Sigmoid colon (tissue), 7 donors: ENCODE measurements around the gene RIPK1. TPM values are rescaled to one million over a fixed set of nuclear protein-coding genes. Genes with fewer than 3 reads are reported as not detected.
"Not testable (repeated sequence)": the region's sequence is repeated elsewhere in the genome, so short reads cannot be mapped to it uniquely, and the experiment has no call there.

Experiments used
- DNase-seq: peaks from one replicate; pipeline ENCODE4 v3.0.0-alpha.2; 2019
- H3K27ac ChIP-seq, 4 donors: fragments of 200-600 bp; sonication (generic); one replicate each; pipeline ENCODE4 v1.5.1; 2016 to 2019; ENCODE audit warnings: mild to moderate bottlenecking in 1 of 4
- H3K27me3 ChIP-seq, 3 donors: fragments of 200-600 bp; sonication (generic); one replicate each; pipeline ENCODE4 v1.5.1; 2019; ENCODE audit warnings: mild to moderate bottlenecking in 1 of 3
- H3K36me3 ChIP-seq, 4 donors: fragments of 200-600 bp; sonication (generic); one replicate each; pipeline ENCODE4 v1.5.1; 2016 to 2019
- H3K4me1 ChIP-seq, 4 donors: fragments of 200-600 bp; sonication (generic); one replicate each; pipeline ENCODE4 v1.5.1; 2017 to 2019
- H3K4me3 ChIP-seq, 4 donors: fragments of 200-600 bp; sonication (generic); one replicate each; pipeline ENCODE4 v1.5.1; 2017 to 2019; ENCODE audit warnings: mild to moderate bottlenecking in 2 of 4, moderate library complexity in 1 of 4
- H3K9me3 ChIP-seq, 4 donors: fragments of 200-600 bp in 3 of 4; sonication (generic) in 3 of 4; one replicate each; pipeline versions ENCODE4 v1.5.1 to v1.6.1; 2013 to 2019
- CTCF ChIP-seq, 4 experiments: fragments of 450-650 bp in 3 of 4; fragments of 200-600 bp in 1 of 4; IDR thresholded peaks; one replicate each; pipeline ENCODE4 v1.5.1; 2016 to 2019; ENCODE audit warnings: antibody characterized with exemption in 4 of 4, mild to moderate bottlenecking in 3 of 4, moderate library complexity in 2 of 4
- EP300 ChIP-seq, 4 donors: sonication (generic); formaldehyde crosslinking; IDR thresholded peaks; one replicate each; pipeline ENCODE4 v1.6.1; 2017; ENCODE audit warnings: antibody characterized with exemption in 4 of 4
- POLR2A ChIP-seq, 2 donors: fragments of 450-650 bp; IDR thresholded peaks; one replicate each; pipeline ENCODE4 v1.6.1; 2016; ENCODE audit warnings: antibody characterized with exemption in 2 of 2, mild to moderate bottlenecking in 2 of 2, moderate library complexity in 2 of 2
- POLR2AphosphoS5 ChIP-seq, 4 donors: sonication (generic); formaldehyde crosslinking; IDR thresholded peaks; one replicate each; pipeline ENCODE4 v1.6.1; 2017; ENCODE audit warnings: antibody characterized with exemption in 4 of 4
- WGBS, 2 donors: extraction: QIAGEN DNeasy Blood & Tissue Kit; methylation state at CpG; one replicate each; pipeline ENCODE4 v1.1.7; 2013; 5-methylcytosine and 5-hydroxymethylcytosine counted together
- intact Hi-C: fragments of 100-400 bp; cut with DNase I; formaldehyde crosslinking; loops from one replicate; pipeline ENCODE4 v1.15.1; 2023
- polyA plus RNA-seq, 3 donors: library from polyadenylated mRNA; stranded (reverse); fragments of 200-250 nt; gene quantifications; one replicate each; pipeline ENCODE4 v1.2.3, GENCODE V29; 2013
- total RNA-seq, 4 donors: library from RNA; depleted of rRNA; stranded (reverse); fragments of >200 nt; gene quantifications; one replicate each; pipeline ENCODE4 v1.1.0, GENCODE V29; 2016
- donor health status: healthy with polysubstance abuse.
- donor health status: Bipolar disorder and iron deficiency.
- donor health status: healthy.

RIPK1 gene
- total RNA-seq: 10 to 100 TPM; 19.7 to 27.3 (median 22.7) TPM
- 10 to 100 TPM; 20.4 to 23.8 (median 20.7) TPM for polyA plus RNA-seq

GRCh38 chr6:3068329-3069214 lies at the start of gene RIPK1:
Gene RIPK1, plus strand, starts transcription at chr6:3068494. Its CDS starts 8,330 bp downstream, at chr6:3076824.
- Histone ChIP-seq H3K4me1 (peaks cover 0 to 44% (median 33%) of the 10 kb centered on the region in 4 donors), H3K27ac (peak within 1 kb of the TSS; percentile 98 to 100 (median 100)), H3K9me3 (no peaks in the 10 kb centered on the region), H3K27me3 (no peaks in the 10 kb centered on the region), H3K36me3 (no peaks in the 10 kb centered on the region), H3K4me3 (peak within 1 kb of the TSS; percentile 72 to 99 (median 99))
- peak; percentile 97 for DNase-seq
- intact Hi-C loops: loop anchor here (1.0 to 5.0 kb wide), 5 partner anchors 51 to 301 kb away; partner anchors contain the start of genes PSMG4, TUBB2A and WRNIP1
- TF ChIP-seq POLR2AphosphoS5 (IDR thresholded peaks at IDR 0.05): peak; percentile 86 to 97 (median 91)
- TF ChIP-seq EP300 (IDR thresholded peaks at IDR 0.05): no peak
- peak in 2 of 4 experiments; percentile 11 to 17 for TF ChIP-seq CTCF (IDR thresholded peaks at IDR 0.05)
- peak; percentile 77 to 83 for TF ChIP-seq POLR2A (IDR thresholded peaks at IDR 0.05)
- WGBS, 2 donors: 0 to 1% methylated on average over 112 of the region's 112 CpGs

- no peak for TF ChIP-seq POLR2A (IDR thresholded peaks at IDR 0.05)
- TF ChIP-seq CTCF (IDR thresholded peaks at IDR 0.05): no peak
- TF ChIP-seq POLR2AphosphoS5 (IDR thresholded peaks at IDR 0.05): no peak
- no peak for TF ChIP-seq EP300 (IDR thresholded peaks at IDR 0.05)
- 12 to 54% methylated on average over 1 of the region's 1 CpG for WGBS, 2 donors
- Histone ChIP-seq H3K4me1 (peaks cover 0 to 21% (median 17%) of the 10 kb centered on the region in 4 donors), H3K4me3 (no peak overlapping the region), H3K27ac (no peak overlapping the region), H3K36me3 (peaks cover 0 to 58% (median 8%) of the 10 kb centered on the region in 4 donors), H3K9me3 (no peaks in the 10 kb centered on the region), H3K27me3 (no peaks in the 10 kb centered on the region)
- intact Hi-C loops: no loop called here
- no peak for DNase-seq
These were observed 49.2 kb upstream of the RIPK1 start for GRCh38 chr6:3019065-3019464.

- no peak overlapping the region for H3K4me3 ChIP-seq
- H3K9me3 ChIP-seq: no peaks in the 10 kb centered on the region
- no peak overlapping the region for H3K27ac ChIP-seq
- TF ChIP-seq POLR2A (IDR thresholded peaks at IDR 0.05): no peak
- no peak for TF ChIP-seq EP300 (IDR thresholded peaks at IDR 0.05)
- no peak for TF ChIP-seq POLR2AphosphoS5 (IDR thresholded peaks at IDR 0.05)
- TF ChIP-seq CTCF (IDR thresholded peaks at IDR 0.05): no peak
- intact Hi-C loops: no loop called here
- no peak for DNase-seq
- WGBS, 2 donors: 94 to 96% methylated on average over 6 of the region's 6 CpGs
- no peaks in the 10 kb centered on the region for H3K27me3 ChIP-seq
- H3K36me3 ChIP-seq: peaks cover 0 to 51% (median 6%) of the 10 kb centered on the region in 4 donors
- H3K4me1 ChIP-seq: peaks cover 0 to 29% (median 25%) of the 10 kb centered on the region in 4 donors
These were observed 48.5 kb upstream of the RIPK1 start for GRCh38 chr6:3019749-3020320.

- intact Hi-C loops, H3K9me3 ChIP-seq, DNase-seq, H3K27me3 ChIP-seq, H3K4me3 ChIP-seq, H3K27ac ChIP-seq: not testable (repeated sequence)
- Histone ChIP-seq H3K36me3 (peaks cover 0 to 38% (median 4%) of the 10 kb centered on the region in 4 donors), H3K4me1 (peaks cover 0 to 33% (median 27%) of the 10 kb centered on the region in 4 donors)
- WGBS, 2 donors: 67 to 86% methylated on average over 2 of the region's 2 CpGs
These were observed 47.2 kb upstream of the RIPK1 start for GRCh38 chr6:3020976-3021598.
